Epithelial cell of proximal tubule (primary cell): ENCODE data around the gene EPG5. TPM values are rescaled to one million over a fixed set of nuclear protein-coding genes. Genes with fewer than 3 reads are reported as not detected.
"Not testable (repeated sequence)": the region's sequence is repeated elsewhere in the genome, so short reads cannot be mapped to it uniquely, and the experiment has no call there.

Experiments
- DNase-seq: peaks from one replicate; pipeline ENCODE4 v3.0.0-alpha.2; 2011; ENCODE audit warnings: low read depth
- H3K4me3 ChIP-seq: 2 replicates; pipeline ENCODE4 v1.5.1; 2011; ENCODE audit warnings: low read depth, mild to moderate bottlenecking, low read length
- CTCF ChIP-seq: conservative IDR thresholded peaks from 2 replicates; pipeline ENCODE4 v1.5.1; 2012; ENCODE audit warnings: low read depth, mild to moderate bottlenecking, low read length
- total RNA-seq: library from RNA; depleted of rRNA; stranded (reverse); fragments of >200 nt; gene quantifications from 2 replicates; pipeline ENCODE4 v1.2.3, GENCODE V29; 2015

Gene EPG5
- total RNA-seq, 1 donor from 2014 or later: 10.7 TPM

- DNase-seq: peak; percentile 94
- TF ChIP-seq CTCF: no peak
- H3K4me3 ChIP-seq: no peak overlapping the region
Observed at GRCh38 chr18:45962461-45962860, 4.7 kb downstream of the EPG5 start.

GRCh38 chr18:45959484-45959883 lies 7.6 kb downstream of the EPG5 start:
- DNase-seq, H3K4me3 ChIP-seq: not testable (repeated sequence)

GRCh38 chr18:45958730-45959129 lies 8.4 kb downstream of the EPG5 start:
- TF ChIP-seq CTCF: no peak
- no peak overlapping the region for H3K4me3 ChIP-seq
- no peak for DNase-seq

GRCh38 chr18:45958027-45958426 lies 9.1 kb downstream of the EPG5 start:
- TF ChIP-seq CTCF: no peak
- DNase-seq: no peak
- no peak overlapping the region for H3K4me3 ChIP-seq

GRCh38 chr18:45957100-45957499 lies 10.0 kb downstream of the EPG5 start:
- H3K4me3 ChIP-seq: no peak overlapping the region
- TF ChIP-seq CTCF: no peak
- no peak for DNase-seq

GRCh38 chr18:45954070-45954934 lies 12.8 kb downstream of the EPG5 start:
- no peak overlapping the region for H3K4me3 ChIP-seq

More at GRCh38 chr18:45954070-45954934, 12.8 kb downstream of the EPG5 start:
- DNase-seq: peak; percentile 76
- no peak for TF ChIP-seq CTCF
